NT2/D1 (cell line): ENCODE data around the gene IL16.

Source experiments
- YY1 ChIP-seq: IDR thresholded peaks from 2 replicates; pipeline ENCODE4 v1.6.1; 2011; ENCODE audit not compliant: insufficient read length, insufficient read depth
- ZNF274 ChIP-seq: IDR thresholded peaks from 2 replicates; pipeline ENCODE4 v1.6.1; 2011; ENCODE audit warnings: mild to moderate bottlenecking, low read depth, low read length

DNA sequence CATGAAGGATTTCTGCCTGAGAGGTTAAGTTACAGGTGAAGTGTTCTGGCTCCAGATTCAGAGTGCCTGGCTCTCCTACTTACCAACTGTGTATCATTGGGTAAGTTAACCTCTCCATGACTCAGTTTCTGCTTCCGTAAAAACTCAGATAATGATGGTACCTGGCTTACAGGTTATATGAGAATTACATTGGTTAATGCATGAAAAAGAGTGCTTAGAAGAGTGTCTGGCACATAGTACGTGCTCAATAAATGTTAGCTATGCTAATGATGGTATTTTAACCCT, 38.8 kb upstream of the IL16 start:
- no peak for TF ChIP-seq ZNF274
- TF ChIP-seq YY1 = no peak
